HG02623 (cell line): ENCODE results near the gene LRRC43.

Source experiments
- ATAC-seq: cut with Tn5 transposase; IDR thresholded peaks from one replicate; pipeline ENCODE4 v1.9.1; 2021; ENCODE audit warnings: moderate library complexity; ENCODE audit not compliant: unreplicated experiment

The LRRC43 gene

GRCh38 chr12:122215771-122216170 lies 32.8 kb downstream of the LRRC43 start:
- no peak for ATAC-seq

- ATAC-seq: no peak
These were observed 33.5 kb downstream of the LRRC43 start for GRCh38 chr12:122216445-122216844.

- peak; percentile 94 for ATAC-seq
These were observed 42.9 kb downstream of the LRRC43 start, which contains the start of gene DIABLO for GRCh38 chr12:122225683-122226365. DIABLO (minus strand) TSS chr12:122226052; CDS start chr12:122226014, 38 bp downstream.

GRCh38 chr12:122226366-122227125 lies 43.6 kb downstream of the LRRC43 start:
- ATAC-seq: peak; percentile 1

GRCh38 chr12:122227341-122227740 lies 44.4 kb downstream of the LRRC43 start:
- no peak for ATAC-seq

GRCh38 chr12:122228092-122228491 lies 45.2 kb downstream of the LRRC43 start:
- ATAC-seq: no peak

- no peak for ATAC-seq
These were observed 47.9 kb downstream of the LRRC43 start for GRCh38 chr12:122230798-122231197.

GRCh38 chr12:122232691-122233090 lies 49.8 kb downstream of the LRRC43 start:
- ATAC-seq: no peak

GRCh38 chr12:122235741-122236140 lies 52.8 kb downstream of the LRRC43 start:
- ATAC-seq: no peak

GRCh38 chr12:122238861-122239260 lies 55.9 kb downstream of the LRRC43 start:
- no peak for ATAC-seq

- ATAC-seq: no peak
These were observed 61.0 kb downstream of the LRRC43 start for GRCh38 chr12:122243965-122244364.

- ATAC-seq: no peak
These were observed 61.8 kb downstream of the LRRC43 start for GRCh38 chr12:122244565-122245371.

GRCh38 chr12:122245553-122245952 lies 62.6 kb downstream of the LRRC43 start:
- no peak for ATAC-seq

GRCh38 chr12:122250047-122250446 lies 67.1 kb downstream of the LRRC43 start:
- ATAC-seq: no peak

GRCh38 chr12:122250536-122250935 lies 67.6 kb downstream of the LRRC43 start:
- ATAC-seq: no peak
